CD4-positive, CD25-positive, alpha-beta regulatory T cell (primary cell): Measurements from ENCODE around the gene IL32. TPM values are rescaled to one million over a fixed set of nuclear protein-coding genes. Genes with fewer than 3 reads are reported as not detected.

Experiments
- ATAC-seq, 2 donors: fragments of 150-1000 bp; cut with Tn5 transposase; one replicate each; pipeline ENCODE4 v1.10.0; 2021; ENCODE audit warnings: low read depth in 2 of 2, moderate number of reproducible peaks in 2 of 2, moderate library complexity in 1 of 2
- DNase-seq, 3 donors: peaks; one replicate each; pipeline versions ENCODE4 v3.0.0 to v3.0.0-alpha.2; 2012 to 2022; ENCODE audit warnings: mixed read lengths in 1 of 3
- H3K27ac ChIP-seq: one replicate; pipeline ENCODE4 v1.7.0; 2013; ENCODE audit warnings: mild to moderate bottlenecking, low read length; ENCODE audit not compliant: insufficient read depth, poor library complexity, severe bottlenecking
- H3K27me3 ChIP-seq: one replicate; pipeline ENCODE4 v1.7.0; 2013; ENCODE audit warnings: low read length; ENCODE audit not compliant: control insufficient read depth, insufficient read depth
- H3K36me3 ChIP-seq: one replicate; pipeline ENCODE4 v1.7.0; 2013; ENCODE audit warnings: mild to moderate bottlenecking, low read length, moderate library complexity; ENCODE audit not compliant: control insufficient read depth, insufficient read depth
- H3K4me1 ChIP-seq: 2 replicates; pipeline ENCODE4 v1.7.0; 2013; ENCODE audit warnings: mild to moderate bottlenecking, low read length; ENCODE audit not compliant: insufficient read depth, control insufficient read depth, poor library complexity, severe bottlenecking
- H3K4me3 ChIP-seq: one replicate; pipeline ENCODE4 v1.7.0; 2013; ENCODE audit warnings: low read depth, mild to moderate bottlenecking, low read length, moderate library complexity
- H3K9me3 ChIP-seq, 2 experiments: 1 replicate in 1 of 2; 2 replicates in 1 of 2; pipeline ENCODE4 v1.7.0; 2013; ENCODE audit warnings: low read length in 2 of 2, mild to moderate bottlenecking in 1 of 2, moderate library complexity in 1 of 2; ENCODE audit not compliant: control insufficient read depth in 2 of 2
- H3K27ac Mint-ChIP-seq, 3 donors: one replicate each; pipeline ENCODE4 v1.8.0; 2020 to 2022; ENCODE audit warnings: mild to moderate bottlenecking in 3 of 3, mixed read lengths in 3 of 3, moderate library complexity in 2 of 3
- H3K27me3 Mint-ChIP-seq: one replicate; pipeline ENCODE4 v1.8.0; 2022; ENCODE audit warnings: mild to moderate bottlenecking, mixed read lengths
- H3K36me3 Mint-ChIP-seq: one replicate; pipeline ENCODE4 v1.8.0; 2020; ENCODE audit warnings: mixed read lengths
- H3K4me1 Mint-ChIP-seq, 4 donors: one replicate each; pipeline ENCODE4 v1.8.0; 2020 to 2022; ENCODE audit warnings: mixed read lengths in 4 of 4, mild to moderate bottlenecking in 1 of 4
- H3K4me3 Mint-ChIP-seq, 4 donors: one replicate each; pipeline ENCODE4 v1.8.0; 2020 to 2022; ENCODE audit warnings: mild to moderate bottlenecking in 4 of 4, mixed read lengths in 4 of 4, moderate library complexity in 3 of 4
- H3K9me3 Mint-ChIP-seq, 7 donors: one replicate each; pipeline ENCODE4 v1.8.0; 2020 to 2022; ENCODE audit warnings: mixed read lengths in 7 of 7, mild to moderate bottlenecking in 3 of 7, moderate library complexity in 2 of 7
- polyA plus RNA-seq, 4 donors: library from polyadenylated mRNA; unstranded; fragments of 300-500 nt; fragmentation: Illumina TruSeq; gene quantifications; one replicate each; pipeline ENCODE4 v1.2.3, GENCODE V29; 2021
- total RNA-seq: library from RNA; stranded (reverse); gene quantifications from one replicate; pipeline ENCODE4 v1.2.3, GENCODE V29; 2022

Gene IL32
- total and polyA plus RNA-seq, 5 donors from 2014 or later = 1,611 to 6,021 (median 3,657) TPM

- Mint-ChIP-seq H3K4me3 (peak overlapping the region; percentile 40 to 89 (median 67)), H3K9me3 (peaks cover 0 to 4% (median 0%) of the 10 kb centered on the region in 7 donors), H3K27me3 (peaks cover 51% of the 10 kb centered on the region), H3K27ac (no peak overlapping the region), H3K4me1 (peaks cover 0 to 34% (median 14%) of the 10 kb centered on the region in 4 donors), H3K36me3 (no peaks in the 10 kb centered on the region)
- Histone ChIP-seq H3K27me3 (peaks cover 21% of the 10 kb centered on the region), H3K4me1 (peaks cover 26% of the 10 kb centered on the region), H3K27ac (no peak overlapping the region), H3K4me3 (peak overlapping the region; percentile 19), H3K36me3 (peaks cover 11% of the 10 kb centered on the region), H3K9me3 (no peaks in the 10 kb centered on the region)
- DNase-seq (peak in 1 of 3 donors; percentile 62), ATAC-seq (peak in 1 of 2 donors; percentile 19)
Observed at GRCh38 chr16:3029491-3030221, 35.8 kb upstream of the IL32 start.

DNA sequence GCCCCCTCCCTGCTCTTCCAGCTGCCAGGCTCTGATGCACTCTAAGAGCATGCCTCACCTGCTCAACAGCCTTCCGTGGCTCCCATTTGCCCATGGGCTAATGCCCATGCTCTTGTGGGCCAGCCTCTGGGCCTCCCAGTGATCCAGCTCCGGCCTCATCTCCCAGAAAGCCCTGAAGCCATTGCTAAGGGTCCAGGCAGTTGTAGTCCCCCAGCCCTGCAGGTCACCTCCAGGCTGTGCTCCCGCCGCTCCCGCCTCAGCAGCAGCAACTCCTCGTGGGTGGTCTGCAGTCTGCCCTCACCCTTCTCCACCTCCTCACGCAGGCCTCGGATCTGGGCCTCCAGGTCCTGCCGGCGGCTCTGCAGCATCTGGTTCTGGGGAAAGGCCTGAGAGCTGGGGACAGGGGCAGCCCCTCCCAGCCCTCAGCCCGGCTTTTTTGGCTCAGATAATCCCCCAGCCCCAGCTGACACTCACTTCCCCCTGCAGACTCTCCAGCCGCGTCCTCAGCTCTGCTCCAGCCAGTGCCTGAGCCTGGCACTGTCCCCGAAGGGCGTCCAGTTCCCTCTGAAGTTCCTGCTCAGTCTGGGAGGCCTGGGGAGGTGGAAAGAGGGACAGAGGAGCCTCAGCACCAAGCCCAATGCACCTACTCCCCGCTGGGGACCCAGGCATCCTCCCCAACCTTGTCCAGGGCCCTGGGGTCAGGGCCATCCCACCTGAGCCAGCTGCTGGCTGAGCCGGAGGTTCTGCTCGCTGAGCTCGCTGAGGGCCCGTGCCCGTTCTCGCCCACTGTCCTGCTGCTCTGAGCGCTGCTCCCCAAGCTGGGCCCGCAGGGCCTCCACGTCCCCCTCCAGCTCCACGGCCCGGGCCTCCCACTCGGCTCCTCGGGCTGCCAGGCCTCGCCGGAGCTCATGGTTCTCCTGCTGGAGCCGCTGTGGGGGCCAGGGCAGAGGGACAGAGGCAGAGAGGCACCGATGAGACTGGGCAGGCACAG is 34.9 kb upstream of the IL32 start:
- peaks cover 26% of the 10 kb centered on the region for H3K4me1 ChIP-seq
- Mint-ChIP-seq H3K9me3 (peaks cover 0 to 7% (median 0%) of the 10 kb centered on the region in 7 donors), H3K36me3 (no peaks in the 10 kb centered on the region), H3K27me3 (peaks cover 56% of the 10 kb centered on the region), H3K4me1 (peaks cover 0 to 34% (median 12%) of the 10 kb centered on the region in 4 donors), H3K4me3 (peak overlapping the region in 3 of 4 donors; percentile 40 to 72 (median 62)), H3K27ac (no peak overlapping the region)
- ATAC-seq = no peak
- no peak overlapping the region for H3K4me3 ChIP-seq
- H3K27ac ChIP-seq = no peak overlapping the region
- H3K9me3 ChIP-seq = no peaks in the 10 kb centered on the region
- H3K27me3 ChIP-seq = peaks cover 23% of the 10 kb centered on the region
- peaks cover 11% of the 10 kb centered on the region for H3K36me3 ChIP-seq
- no peak for DNase-seq

GRCh38 chr16:3032624-3033023 is 32.8 kb upstream of the IL32 start:
- H3K27ac Mint-ChIP-seq = no peak overlapping the region
- H3K4me1 Mint-ChIP-seq = peaks cover 0 to 35% (median 10%) of the 10 kb centered on the region in 4 donors
- no peak overlapping the region for H3K27ac ChIP-seq
- H3K27me3 Mint-ChIP-seq = peaks cover 70% of the 10 kb centered on the region
- ATAC-seq (no peak), DNase-seq (no peak)
- peaks cover 41% of the 10 kb centered on the region for H3K4me1 ChIP-seq
- H3K9me3 ChIP-seq = no peaks in the 10 kb centered on the region
- no peak overlapping the region for H3K4me3 ChIP-seq
- H3K9me3 Mint-ChIP-seq = peaks cover 0 to 7% (median 0%) of the 10 kb centered on the region in 7 donors
- H3K36me3 Mint-ChIP-seq = no peaks in the 10 kb centered on the region
- H3K4me3 Mint-ChIP-seq = no peak overlapping the region
- peaks cover 31% of the 10 kb centered on the region for H3K27me3 ChIP-seq
- H3K36me3 ChIP-seq = no peaks in the 10 kb centered on the region

- no peaks in the 10 kb centered on the region for H3K36me3 Mint-ChIP-seq
- Histone ChIP-seq H3K27ac (no peak overlapping the region), H3K27me3 (peaks cover 41% of the 10 kb centered on the region), H3K36me3 (no peaks in the 10 kb centered on the region), H3K4me3 (no peak overlapping the region), H3K9me3 (no peaks in the 10 kb centered on the region), H3K4me1 (peaks cover 16% of the 10 kb centered on the region)
- ATAC-seq (no peak), DNase-seq (no peak)
- peak overlapping the region in 1 of 4 donors; percentile 21 for H3K4me3 Mint-ChIP-seq
- peaks cover 0 to 14% (median 4%) of the 10 kb centered on the region in 4 donors for H3K4me1 Mint-ChIP-seq
- peaks cover 0 to 5% (median 0%) of the 10 kb centered on the region in 7 donors for H3K9me3 Mint-ChIP-seq
- H3K27ac Mint-ChIP-seq = no peak overlapping the region
- peaks cover 78% of the 10 kb centered on the region for H3K27me3 Mint-ChIP-seq
Observed at GRCh38 chr16:3035289-3035971, 30.0 kb upstream of the IL32 start.

GRCh38 chr16:3035972-3036725 is 29.3 kb upstream of the IL32 start:
- Histone ChIP-seq H3K27ac (no peak overlapping the region), H3K27me3 (peaks cover 41% of the 10 kb centered on the region), H3K9me3 (no peaks in the 10 kb centered on the region), H3K36me3 (no peaks in the 10 kb centered on the region), H3K4me3 (no peak overlapping the region), H3K4me1 (peaks cover 16% of the 10 kb centered on the region)
- Mint-ChIP-seq H3K4me3 (peak overlapping the region in 1 of 4 donors; percentile 21), H3K27ac (no peak overlapping the region), H3K9me3 (peaks cover 0 to 7% (median 0%) of the 10 kb centered on the region in 7 donors), H3K36me3 (no peaks in the 10 kb centered on the region), H3K4me1 (peaks cover 0 to 14% (median 4%) of the 10 kb centered on the region in 4 donors), H3K27me3 (peaks cover 85% of the 10 kb centered on the region)
- ATAC-seq (no peak), DNase-seq (no peak)

GRCh38 chr16:3036726-3037315 is 28.6 kb upstream of the IL32 start, which contains the start of gene BICDL2:
BICDL2 (minus strand) TSS chr16:3036944; CDS start chr16:3035496, 1,448 bp downstream.
- DNase-seq (no peak), ATAC-seq (no peak)
- Mint-ChIP-seq H3K36me3 (no peaks in the 10 kb centered on the region), H3K27ac (no peak within 1 kb of the TSS), H3K27me3 (peaks cover 84% of the 10 kb centered on the region), H3K4me1 (peaks cover 0 to 12% (median 1%) of the 10 kb centered on the region in 4 donors), H3K4me3 (peak within 1 kb of the TSS in 2 of 4 donors; percentile 22 to 70), H3K9me3 (peaks cover 0 to 7% (median 0%) of the 10 kb centered on the region in 7 donors)
- H3K27ac ChIP-seq = no peak within 1 kb of the TSS
- peaks cover 44% of the 10 kb centered on the region for H3K27me3 ChIP-seq
- H3K36me3 ChIP-seq = no peaks in the 10 kb centered on the region
- H3K9me3 ChIP-seq = no peaks in the 10 kb centered on the region
- H3K4me1 ChIP-seq = peaks cover 16% of the 10 kb centered on the region
- H3K4me3 ChIP-seq = no peak within 1 kb of the TSS
